ENCODE measurements around the gene LGALS9. TPM values are rescaled to one million over a fixed set of nuclear protein-coding genes. Genes with fewer than 3 reads are reported as not detected.

LGALS9 gene
- total RNA-seq, 1 donor from 2014 or later, result 34.3 TPM

GRCh38 chr17:27667656-27668487, 36.9 kb downstream of the LGALS9 start:
- intact Hi-C loops (cut with DNase I), result no loop called here
- TF ChIP-seq CTCF (IDR thresholded peaks at IDR 0.05), result no peak
- no peak for DNase-seq (ENCODE audit: low spot score in 2 of 2)
- no peaks in the 10 kb centered on the region for H3K4me1 ChIP-seq
- H3K27me3 ChIP-seq, result no peaks in the 10 kb centered on the region
- H3K36me3 ChIP-seq, result no peaks in the 10 kb centered on the region
- no peak overlapping the region for H3K27ac ChIP-seq
- H3K4me3 ChIP-seq, result no peak overlapping the region
- no peaks in the 10 kb centered on the region for H3K9me3 ChIP-seq

- Histone ChIP-seq H3K36me3 (no peaks in the 10 kb centered on the region), H3K27ac (no peak overlapping the region), H3K4me1 (no peaks in the 10 kb centered on the region), H3K27me3 (no peaks in the 10 kb centered on the region), H3K4me3 (no peak overlapping the region), H3K9me3 (no peaks in the 10 kb centered on the region)
- no peak for DNase-seq (ENCODE audit: low spot score in 2 of 2)
- no peak for TF ChIP-seq CTCF (IDR thresholded peaks at IDR 0.05)
- intact Hi-C loops (cut with DNase I), result no loop called here
Measured at GRCh38 chr17:27668488-27668823, 37.5 kb downstream of the LGALS9 start.

- no peaks in the 10 kb centered on the region for H3K36me3 ChIP-seq
- no peak overlapping the region for H3K27ac ChIP-seq
- H3K4me3 ChIP-seq, result no peak overlapping the region
- no peaks in the 10 kb centered on the region for H3K27me3 ChIP-seq
- DNase-seq (ENCODE audit: low spot score in 2 of 2), result no peak
- intact Hi-C loops (cut with DNase I), result no loop called here
- no peaks in the 10 kb centered on the region for H3K4me1 ChIP-seq
- TF ChIP-seq CTCF (IDR thresholded peaks at IDR 0.05), result no peak
- no peaks in the 10 kb centered on the region for H3K9me3 ChIP-seq
Measured at GRCh38 chr17:27669136-27669535, 38.1 kb downstream of the LGALS9 start.

- no peaks in the 10 kb centered on the region for H3K27me3 ChIP-seq
- no peaks in the 10 kb centered on the region for H3K36me3 ChIP-seq
- no peaks in the 10 kb centered on the region for H3K9me3 ChIP-seq
- intact Hi-C loops (cut with DNase I), result no loop called here
- no peak for TF ChIP-seq CTCF (IDR thresholded peaks at IDR 0.05)
- no peaks in the 10 kb centered on the region for H3K4me1 ChIP-seq
- H3K27ac ChIP-seq, result no peak overlapping the region
- H3K4me3 ChIP-seq, result no peak overlapping the region
- no peak for DNase-seq (ENCODE audit: low spot score in 2 of 2)
Measured at GRCh38 chr17:27669850-27670249, 38.9 kb downstream of the LGALS9 start.

- intact Hi-C loops (cut with DNase I), result no loop called here
- DNase-seq (ENCODE audit: low spot score in 2 of 2), result no peak
- Histone ChIP-seq H3K27me3 (no peaks in the 10 kb centered on the region), H3K27ac (no peak overlapping the region), H3K4me1 (no peaks in the 10 kb centered on the region), H3K36me3 (no peaks in the 10 kb centered on the region), H3K4me3 (no peak overlapping the region), H3K9me3 (no peaks in the 10 kb centered on the region)
- TF ChIP-seq CTCF (IDR thresholded peaks at IDR 0.05), result no peak
Measured at GRCh38 chr17:27670791-27671590, 40.0 kb downstream of the LGALS9 start.

Measured in ascending aorta (tissue), 2 donors.